ENCODE measurements around the gene RAP1B. TPM values are rescaled to one million over a fixed set of nuclear protein-coding genes. Genes with fewer than 3 reads are reported as not detected.

The RAP1B gene
- total and polyA plus RNA-seq, 2 donors (not counting 1 experiment from before 2014, with no cell fraction given): 54.5 to 159 TPM

GRCh38 chr12:68646484-68646883 is 35.8 kb downstream of the RAP1B start:
- Histone ChIP-seq H3K4me2 (replicated peaks; ENCODE audit: low read depth, low read length, poor library complexity, severe bottlenecking) (no peak overlapping the region), H3K27ac (ENCODE audit: low read length in 2 of 2) (no peak overlapping the region), H3K4me1 (ENCODE audit: control insufficient read depth in 2 of 2, insufficient read depth in 2 of 2, low read length in 2 of 2) (peaks cover 0 to 3% of the 10 kb centered on the region in 2 donors), H3K79me2 (ENCODE audit: control insufficient read depth, insufficient read depth, low read length) (peaks cover 97% of the 10 kb centered on the region), H3K36me3 (replicated peaks in 1 of 2; ENCODE audit: control extremely low read depth in 1 of 2, control insufficient read depth in 1 of 2, extremely low read depth in 1 of 2, insufficient read depth in 2 of 2, low read length in 1 of 2) (peaks cover 17 to 27% of the 10 kb centered on the region in 2 experiments), H3K9me3 (ENCODE audit: control extremely low read depth in 1 of 3, control insufficient read depth in 2 of 3, insufficient read depth in 1 of 3, low read length in 2 of 3) (no peaks in the 10 kb centered on the region), H4K20me1 (ENCODE audit: control insufficient read depth, insufficient read depth, low read length, poor library complexity, severe bottlenecking) (peaks cover 78% of the 10 kb centered on the region), H3K27me3 (replicated peaks in 1 of 4; ENCODE audit: control extremely low read depth in 1 of 4, control insufficient read depth in 3 of 4, insufficient read depth in 4 of 4, low read length in 3 of 4) (no peaks in the 10 kb centered on the region), H3K9ac (ENCODE audit: low read length) (no peak overlapping the region), H2AFZ (ENCODE audit: insufficient read depth, low read depth, low read length, poor library complexity, severe bottlenecking) (no peak overlapping the region), H3K4me3 (ENCODE audit: control extremely low read depth in 1 of 5, extremely low read depth in 1 of 5, insufficient read depth in 1 of 5, low read depth in 2 of 5, low read length in 4 of 5) (no peak overlapping the region)
- H3K4me1 Mint-ChIP-seq: peaks cover 48% of the 10 kb centered on the region
- ChIA-PET CTCF (no interaction called here), POLR2A (interaction anchor here (0.7 kb wide), 1 partner anchor 34 kb away, joined by 3 read pairs; no protein-coding TSS in a partner anchor)
- DNase-seq: no peak
- no peaks in the 10 kb centered on the region for H3K9me3 Mint-ChIP-seq (ENCODE audit: insufficient read depth)
- no peak for ATAC-seq (ENCODE audit: low read depth)
- WGBS (ENCODE audit: insufficient coverage): 100% methylated on average over 2 of the region's 5 CpGs
- no peak for TF ChIP-seq EZH2 (IDR thresholded peaks at IDR 0.05; ENCODE audit: borderline replicate concordance, insufficient read depth, low read depth, low read length, poor library complexity, severe bottlenecking)
- H3K27me3 Mint-ChIP-seq: no peaks in the 10 kb centered on the region
- intact Hi-C loops (cut with micrococcal nuclease): loop anchor here (5.0 kb wide), 1 partner anchor 41 kb away; the partner anchor contains the start of gene NUP107
- H3K4me3 Mint-ChIP-seq: no peak overlapping the region
- no peak overlapping the region for H3K27ac Mint-ChIP-seq

- DNase-seq (no peak), ATAC-seq (ENCODE audit: low read depth) (no peak)
- peaks cover 96% of the 10 kb centered on the region for H3K79me2 ChIP-seq (ENCODE audit: control insufficient read depth, insufficient read depth, low read length)
- no peak for TF ChIP-seq EZH2 (IDR thresholded peaks at IDR 0.05; ENCODE audit: borderline replicate concordance, insufficient read depth, low read depth, low read length, poor library complexity, severe bottlenecking)
- no peak for TF ChIP-seq CTCF (IDR thresholded peaks at IDR 0.05)
- no CpG with 5 or more reads among the region's 1 CpG for WGBS (ENCODE audit: insufficient coverage)
- peaks cover 16 to 35% of the 10 kb centered on the region in 2 experiments for H3K36me3 ChIP-seq (replicated peaks in 1 of 2; ENCODE audit: control extremely low read depth in 1 of 2, control insufficient read depth in 1 of 2, extremely low read depth in 1 of 2, insufficient read depth in 2 of 2, low read length in 1 of 2)
- no peak overlapping the region for H3K4me3 Mint-ChIP-seq
- peaks cover 39% of the 10 kb centered on the region for H3K4me1 Mint-ChIP-seq
- peak overlapping the region in 1 of 2 donors; percentile 2 for H3K27ac ChIP-seq (ENCODE audit: low read length in 2 of 2)
- peaks cover 79% of the 10 kb centered on the region for H4K20me1 ChIP-seq (ENCODE audit: control insufficient read depth, insufficient read depth, low read length, poor library complexity, severe bottlenecking)
- POLR2A ChIA-PET: no interaction called here
- no peak overlapping the region for H3K4me3 ChIP-seq (ENCODE audit: control extremely low read depth in 1 of 5, extremely low read depth in 1 of 5, insufficient read depth in 1 of 5, low read depth in 2 of 5, low read length in 4 of 5)
- H3K27me3 Mint-ChIP-seq: no peaks in the 10 kb centered on the region
- no peak overlapping the region for H3K9ac ChIP-seq (ENCODE audit: low read length)
- H3K9me3 ChIP-seq (ENCODE audit: control extremely low read depth in 1 of 3, control insufficient read depth in 2 of 3, insufficient read depth in 1 of 3, low read length in 2 of 3): no peaks in the 10 kb centered on the region
- no peak overlapping the region for H2AFZ ChIP-seq (ENCODE audit: insufficient read depth, low read depth, low read length, poor library complexity, severe bottlenecking)
- CTCF ChIA-PET: no interaction called here
- no peaks in the 10 kb centered on the region for H3K4me1 ChIP-seq (ENCODE audit: control insufficient read depth in 2 of 2, insufficient read depth in 2 of 2, low read length in 2 of 2)
- H3K4me2 ChIP-seq (replicated peaks; ENCODE audit: low read depth, low read length, poor library complexity, severe bottlenecking): no peak overlapping the region
- intact Hi-C loops (cut with micrococcal nuclease): loop anchor here (5.0 kb wide), 1 partner anchor 40 kb away; the partner anchor contains the start of gene NUP107
- peak overlapping the region; percentile 32 for H3K27ac Mint-ChIP-seq
- H3K9me3 Mint-ChIP-seq (ENCODE audit: insufficient read depth): no peaks in the 10 kb centered on the region
- no peaks in the 10 kb centered on the region for H3K27me3 ChIP-seq (replicated peaks in 1 of 4; ENCODE audit: control extremely low read depth in 1 of 4, control insufficient read depth in 3 of 4, insufficient read depth in 4 of 4, low read length in 3 of 4)
Observed at GRCh38 chr12:68647507-68647906, 36.8 kb downstream of the RAP1B start.

All from B cell (primary cell).